ENCODE data around the gene WWC2. TPM values are rescaled to one million over a fixed set of nuclear protein-coding genes. Genes with fewer than 3 reads are reported as not detected.

The WWC2 gene
- total and polyA plus RNA-seq, 2 experiments from 2014 or later = 50.5 to 74.2 TPM

- 0 out of 2 replicates have a peak, but pooled peaks cover 3% of the 10 kb centered on the region for H3F3A ChIP-seq (replicated peaks; ENCODE audit: low read depth)
- peak overlapping the region; percentile 41; the same call in 1 of the 2 replicates for H3K4me2 ChIP-seq
- Mint-ChIP-seq H3K36me3 (ENCODE audit: low read depth) (no peaks in the 10 kb centered on the region), H3K4me1 (peaks cover 62% of the 10 kb centered on the region), H3K4me3 (peak overlapping the region; percentile 22; the same call in 2 of the 3 replicates), H3K27me3 (ENCODE audit: insufficient read depth, low read depth, poor library complexity) (peaks cover 5% of the 10 kb centered on the region), H3K9me3 (no peaks in the 10 kb centered on the region; the same call in 2 of the 3 replicates), H3K27ac (peak overlapping the region; percentile 10)
- ATAC-seq (no peak), DNase-seq (ENCODE audit: low spot score) (no peak)
- H3K9me2 ChIP-seq (ENCODE audit: insufficient read depth) = no peaks in the 10 kb centered on the region
- no peak overlapping the region for H3K4me3 ChIP-seq
- H4K20me1 ChIP-seq (replicated peaks; ENCODE audit: insufficient read depth) = peaks cover 28% of the 10 kb centered on the region
- H3K27me3 ChIP-seq (ENCODE audit: insufficient read depth) = no peaks in the 10 kb centered on the region
- H2AFZ ChIP-seq = no peak overlapping the region
- TF ChIP-seq JUNB (IDR thresholded peaks at IDR 0.05; ENCODE audit: unreplicated experiment) (no peak), ZNF114 (CRISPR knock-in tag; IDR thresholded peaks at IDR 0.05) (no peak), ETS1 (IDR thresholded peaks at IDR 0.05) (no peak), CREB1 (CRISPR knock-in tag; IDR thresholded peaks at IDR 0.05; ENCODE audit: low read depth) (no peak), ZNF462 (CRISPR knock-in tag; IDR thresholded peaks at IDR 0.05) (no peak), EZH2phosphoT487 (IDR thresholded peaks at IDR 0.05; ENCODE audit: unreplicated experiment) (no peak), CTCF (conservative IDR thresholded peaks at IDR 0.05; ENCODE audit: low read depth in 2 of 2) (no peak), ZNF331 (CRISPR knock-in tag; IDR thresholded peaks at IDR 0.05; ENCODE audit: low read depth) (no peak), POLR2AphosphoS5 (IDR thresholded peaks at IDR 0.05; ENCODE audit: low read depth) (no peak), NANOG (IDR thresholded peaks at IDR 0.05; ENCODE audit: borderline replicate concordance) (no peak), STAT1 (IDR thresholded peaks at IDR 0.05; ENCODE audit: unreplicated experiment) (no peak), REST (IDR thresholded peaks at IDR 0.05; ENCODE audit: unreplicated experiment) (no peak), EZH2 (IDR thresholded peaks at IDR 0.05; ENCODE audit: low read depth, unreplicated experiment) (no peak)
- peak overlapping the region; percentile 55 for H3K27ac ChIP-seq (ENCODE audit: low read depth)
- H3K4me1 ChIP-seq (ENCODE audit: insufficient read depth) = peaks cover 75% of the 10 kb centered on the region
- peaks cover 99% of the 10 kb centered on the region for H3K79me2 ChIP-seq (replicated peaks; ENCODE audit: insufficient read depth)
- H3K36me3 ChIP-seq (ENCODE audit: insufficient read depth) = no peaks in the 10 kb centered on the region
Observed at GRCh38 chr4:183171484-183172267, 72.6 kb downstream of the WWC2 start.
